M059J (cell line): ENCODE data around the gene OR2T11. TPM values are rescaled to one million over a fixed set of nuclear protein-coding genes. Genes with fewer than 3 reads are reported as not detected.
A peak's percentile ranks its signal among the peaks of the same experiment; 100 is the strongest.
"Not testable (repeated sequence)": the region's sequence is repeated elsewhere in the genome, so short reads cannot be mapped to it uniquely, and the experiment has no call there.

ENCODE experiments used
- DNase-seq: peaks from one replicate; pipeline ENCODE4 v3.0.0-alpha.2; 2012; ENCODE audit warnings: low read depth
- total RNA-seq: library from RNA; depleted of rRNA; stranded (reverse); fragments of >200 nt; shearing (Covaris generic); gene quantifications from 2 replicates; pipeline ENCODE4 v1.2.3, GENCODE V29; 2014; rRNA removed

Gene OR2T11
- total RNA-seq, 1 experiment from 2014 or later, result not detected

DNA sequence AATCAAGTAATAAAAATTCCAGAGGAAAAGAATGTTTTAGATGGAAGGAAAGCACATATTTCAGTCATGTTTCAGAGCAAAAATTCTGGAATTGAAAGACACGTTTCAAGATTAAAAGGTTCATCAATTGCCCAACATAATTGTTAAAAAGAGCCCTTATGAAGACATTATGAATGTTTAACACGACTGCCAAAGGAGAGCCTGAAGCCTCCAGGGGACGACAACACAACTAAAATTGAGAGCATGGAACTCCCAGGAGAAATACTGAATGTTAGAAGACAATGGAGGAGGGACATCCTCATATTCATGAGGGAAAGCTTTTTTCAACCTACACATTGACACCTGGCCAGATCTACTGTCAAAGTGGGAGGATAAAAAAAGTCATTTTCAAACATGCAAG, 16.0 kb downstream of the OR2T11 start:
- DNase-seq, result peak; percentile 26

GRCh38 chr1:248618119-248618518, 16.8 kb downstream of the OR2T11 start:
- DNase-seq, result no peak

- DNase-seq, result no peak
Observed at GRCh38 chr1:248613742-248614141, 21.1 kb downstream of the OR2T11 start.

DNA sequence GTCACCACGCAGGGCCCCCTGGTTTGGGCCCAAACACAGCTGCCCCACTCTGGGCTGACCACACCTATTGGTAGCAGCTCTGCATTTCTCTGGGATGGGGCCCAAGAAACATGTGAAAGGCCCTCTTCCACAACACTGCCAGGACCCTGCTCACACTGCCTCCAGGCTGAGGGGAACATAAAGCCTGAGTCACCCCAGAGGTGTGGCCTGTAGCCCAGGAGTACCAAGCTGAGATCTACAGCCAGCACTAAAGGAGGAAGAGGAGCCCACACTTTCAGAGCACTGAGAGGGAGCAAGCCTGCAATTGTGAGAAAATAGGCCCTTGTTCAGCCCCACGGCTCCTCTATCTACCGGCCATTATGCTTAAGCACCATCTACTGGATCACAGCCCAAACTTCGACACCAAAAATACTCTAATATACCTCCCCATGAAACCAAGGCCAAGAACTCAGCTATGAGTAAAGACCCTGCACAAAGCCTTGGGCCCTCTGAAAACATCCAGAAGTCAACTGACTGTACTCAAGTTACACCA, 22.9 kb downstream of the OR2T11 start:
- no peak for DNase-seq

DNA sequence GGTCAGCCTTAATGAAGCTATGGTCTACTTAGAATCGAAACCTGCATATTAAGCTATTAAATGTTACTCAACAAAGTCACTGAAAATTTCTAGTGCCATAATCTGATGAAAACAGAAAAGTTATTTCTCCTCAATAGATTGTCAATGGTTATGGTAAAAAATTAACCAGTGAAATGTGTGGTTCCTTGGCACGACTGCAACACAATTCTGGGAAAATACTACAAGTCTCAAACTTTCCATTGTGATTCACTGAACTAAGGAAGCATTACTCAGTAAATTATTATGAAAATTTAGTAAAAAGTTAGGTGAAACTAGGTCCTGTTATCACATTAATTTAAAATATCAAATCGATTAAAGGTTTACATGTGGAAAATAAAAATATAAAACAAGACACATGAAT, 24.6 kb downstream of the OR2T11 start:
- no peak for DNase-seq

DNA sequence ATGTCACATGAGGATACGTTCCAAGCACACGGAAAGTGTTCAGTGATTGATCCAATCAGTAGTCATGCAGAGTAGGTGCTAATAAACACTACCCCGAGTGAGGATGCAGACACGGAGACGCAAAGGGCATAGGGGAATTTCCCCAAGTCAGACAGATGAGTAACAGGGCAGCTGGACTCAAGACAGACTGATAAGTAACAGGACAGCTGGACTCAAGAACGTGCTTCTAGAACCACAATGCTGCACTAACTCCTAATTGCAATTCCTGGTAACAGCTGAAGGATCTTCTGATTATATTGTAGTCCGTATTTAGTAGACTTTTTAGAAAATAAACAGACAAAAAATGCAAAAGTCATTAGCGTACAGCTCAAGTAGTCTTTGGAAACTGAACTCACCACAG, 35.5 kb downstream of the OR2T11 start:
- no peak for DNase-seq

DNA sequence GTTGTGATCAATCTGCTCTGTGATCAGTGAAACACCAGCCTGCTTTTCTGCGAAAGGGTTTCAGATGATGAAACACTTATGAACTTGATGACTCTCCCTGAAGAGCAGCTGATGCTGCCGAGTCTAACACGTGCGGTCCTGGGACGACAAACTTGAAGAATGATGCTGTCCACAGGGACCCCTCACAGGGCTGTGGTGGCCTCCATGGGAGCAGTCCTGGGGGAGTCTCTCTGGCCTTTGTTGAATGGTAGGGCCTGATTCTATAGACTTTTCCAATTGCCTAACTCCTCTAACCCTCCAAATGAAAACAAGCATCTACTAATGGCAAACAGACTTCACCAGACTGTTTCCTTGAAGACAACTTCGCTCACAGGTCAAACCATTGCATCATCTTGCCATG, 37.3 kb downstream of the OR2T11 start, which contains the start of gene OR2T10:
Gene OR2T10 (minus strand): TSS at position 112 of the 400 bp plus-strand sequence. CDS start 3,932 bp downstream, outside the sequence.
- no peak for DNase-seq

DNA sequence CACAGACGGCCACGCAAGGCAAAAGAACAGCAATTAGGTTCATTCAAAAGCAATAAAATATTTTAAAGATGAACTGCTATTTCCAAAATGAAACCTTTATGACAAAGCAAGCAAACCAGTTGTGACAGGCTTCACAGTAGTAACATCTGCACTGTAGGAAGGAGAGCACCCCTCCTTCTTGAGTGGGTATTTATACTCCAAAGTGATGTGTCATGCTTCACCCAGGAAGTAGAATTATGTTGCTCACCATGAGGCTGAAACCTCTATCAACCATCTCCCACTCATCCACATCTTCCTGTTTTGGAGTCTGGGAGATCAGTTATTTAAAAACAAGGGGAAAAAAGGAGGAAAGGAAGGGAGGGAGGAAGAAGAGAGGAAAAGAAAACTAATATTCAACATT, 38.3 kb downstream of the OR2T11 start:
- DNase-seq, result no peak

DNA sequence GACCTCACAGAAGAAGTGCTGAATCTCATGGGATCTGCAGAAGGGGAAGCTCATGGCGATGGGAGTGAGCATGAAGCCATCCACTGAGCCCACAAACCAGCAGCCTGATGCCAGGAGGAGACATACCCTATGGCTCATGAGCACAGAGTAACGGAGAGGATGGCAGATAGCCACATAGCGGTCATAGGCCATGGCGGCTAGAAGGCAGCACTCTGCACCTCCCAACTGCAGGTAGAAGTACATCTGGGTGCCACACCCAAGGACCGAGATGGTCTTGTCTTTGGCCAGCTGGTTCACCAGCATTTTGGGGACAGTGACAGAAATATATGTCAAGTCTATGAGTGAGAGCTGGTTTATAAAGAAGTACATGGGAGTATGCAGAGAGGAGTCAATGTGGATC, 41.7 kb downstream of the OR2T11 start:
- no peak for DNase-seq

- DNase-seq, result no peak
Observed at GRCh38 chr1:248592655-248593054, 42.2 kb downstream of the OR2T11 start.

DNA sequence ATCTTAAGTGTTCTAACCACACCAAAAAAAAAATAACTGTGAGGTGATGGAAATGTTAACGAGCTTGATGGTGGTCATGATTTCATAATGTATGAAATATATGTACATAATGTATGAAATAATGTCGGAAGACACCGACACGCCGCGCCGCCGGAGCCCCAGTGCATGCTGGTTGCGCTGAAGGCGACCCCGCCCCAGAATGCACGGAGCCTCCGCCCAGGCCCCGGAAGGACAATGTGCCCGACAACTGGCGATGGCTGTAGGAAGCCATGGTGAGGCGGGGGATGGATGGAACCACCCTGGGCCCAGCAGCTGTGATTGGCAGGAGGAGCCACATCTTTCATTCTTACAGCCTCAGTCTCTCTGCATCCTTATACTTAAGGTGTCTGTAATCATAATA, 44.8 kb downstream of the OR2T11 start:
- no peak for DNase-seq

DNA sequence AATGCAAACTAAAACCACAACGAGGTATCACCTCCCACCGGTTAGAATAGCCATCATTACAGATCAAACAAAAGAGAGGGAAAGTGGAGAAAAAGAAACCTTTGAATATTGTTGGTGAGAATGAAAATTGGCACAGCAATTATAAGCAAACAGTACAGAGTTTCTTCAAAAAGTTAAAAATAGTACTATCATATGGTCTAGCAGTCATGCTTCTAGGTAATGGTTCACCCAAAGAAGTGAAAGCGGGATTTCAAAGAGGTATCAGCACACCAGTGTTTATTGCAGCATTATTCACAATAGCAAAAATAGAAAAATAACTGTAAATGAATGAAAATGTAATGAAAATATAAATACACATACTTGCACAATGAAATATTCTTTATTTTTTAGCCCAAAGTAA, 45.6 kb downstream of the OR2T11 start:
- DNase-seq, result no peak

- no peak for DNase-seq
Observed at GRCh38 chr1:248585266-248585665, 49.6 kb downstream of the OR2T11 start.

- DNase-seq, result no peak
Observed at GRCh38 chr1:248576260-248576980, 58.5 kb downstream of the OR2T11 start.

DNA sequence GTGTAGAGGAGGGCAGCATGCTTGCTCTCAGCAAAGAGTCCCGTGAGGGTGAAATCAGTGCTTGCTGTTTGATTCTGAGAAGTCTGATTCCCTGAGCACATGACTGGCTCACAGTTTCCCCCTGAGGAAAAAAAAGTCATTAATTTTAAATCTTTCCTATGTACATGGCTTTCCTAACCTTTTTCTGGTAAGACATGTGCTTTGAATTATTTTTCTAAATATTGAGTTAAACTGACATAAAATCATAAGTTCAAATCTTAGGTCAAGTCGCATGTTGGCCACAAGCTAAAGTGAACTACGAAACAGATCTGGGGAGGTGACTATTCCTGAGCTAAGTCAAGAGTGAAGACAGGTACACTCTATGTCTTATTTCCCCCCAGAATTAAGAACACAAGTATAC, 60.2 kb downstream of the OR2T11 start, which contains the start of gene OR2T34:
Gene OR2T34 (minus strand): TSS at position 101 of the 400 bp plus-strand sequence. CDS start 0 bp downstream, at position 101.
- DNase-seq, result not testable (repeated sequence)

DNA sequence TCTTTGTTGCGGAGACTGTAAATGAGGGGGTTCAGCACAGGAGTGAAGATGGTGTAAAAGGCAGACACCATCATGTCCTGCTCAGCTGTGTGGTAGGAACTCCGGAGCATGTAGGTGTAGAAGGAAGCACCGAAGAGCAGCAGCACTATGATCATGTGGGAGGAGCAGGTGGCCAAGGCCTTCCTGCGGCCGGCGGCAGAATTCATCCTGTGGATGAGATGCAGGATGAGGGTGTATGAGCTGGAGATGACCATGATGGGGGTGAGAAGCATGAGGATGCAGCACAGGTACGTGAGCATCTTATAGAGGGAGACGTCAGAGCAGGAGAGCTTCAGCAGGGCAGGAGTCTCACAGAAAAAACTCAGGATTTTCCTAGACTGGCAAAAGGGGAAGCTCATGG, 61.0 kb downstream of the OR2T11 start:
- DNase-seq, result not testable (repeated sequence)

Other genes with a start within 250 kb of the OR2T11 start
- not detected in 2 replicates for gene OR2T1, start 232.0 kb downstream of the OR2T11 start, total RNA-seq
- gene OR2T2, start 189.5 kb downstream of the OR2T11 start, total RNA-seq, result not detected in 2 replicates
- not detected in 2 replicates for gene OR2T3, start 161.7 kb downstream of the OR2T11 start, total RNA-seq
- gene OR2T5, start 146.5 kb downstream of the OR2T11 start, total RNA-seq, result not detected in 2 replicates
- not detected in 2 replicates for gene OR2G6, start 127.0 kb downstream of the OR2T11 start, total RNA-seq
- gene OR2T29, start 72.3 kb downstream of the OR2T11 start, total RNA-seq, result not detected in 2 replicates
- gene OR2T34, start 60.3 kb downstream of the OR2T11 start, total RNA-seq, result not detected in 2 replicates
- gene OR2T10, start 37.4 kb downstream of the OR2T11 start, total RNA-seq, result not detected in 2 replicates
- not detected in 2 replicates for gene OR2T35, start 10.2 kb upstream of the OR2T11 start, total RNA-seq
- not detected in 2 replicates for gene OR2T27, start 20.4 kb upstream of the OR2T11 start, total RNA-seq
- 0.15 TPM in 1 of 2 replicates, not detected in the other for gene OR14I1, start 67.7 kb upstream of the OR2T11 start, total RNA-seq
- 0.84 and 3.8 TPM in 2 replicates for gene LYPD8, start 120.7 kb upstream of the OR2T11 start, total RNA-seq
- gene SH3BP5L, start 190.8 kb upstream of the OR2T11 start, total RNA-seq, result 14.9 and 21.0 TPM in 2 replicates
- gene ZNF672, start 203.1 kb upstream of the OR2T11 start, total RNA-seq, result 15.0 and 16.4 TPM in 2 replicates
- gene ZNF692, start 224.0 kb upstream of the OR2T11 start, total RNA-seq, result 3.1 and 16.5 TPM in 2 replicates